GM18520 (cell line): ENCODE data around the gene TMEM167A.

Experiments
- ATAC-seq: cut with Tn5 transposase; IDR thresholded peaks from one replicate; pipeline ENCODE4 v1.9.1; 2021; ENCODE audit not compliant: unreplicated experiment

Gene TMEM167A

GRCh38 chr5:83076742-83077661 is at the start of gene TMEM167A, which contains the start of gene XRCC4:
Gene TMEM167A, minus strand, starts transcription at chr5:83077394. Its CDS starts 71 bp downstream, at chr5:83077323.
Gene XRCC4, plus strand, starts transcription at chr5:83077547. Its CDS starts 27,373 bp downstream, at chr5:83104920.
- ATAC-seq, result peak; percentile 98

GRCh38 chr5:83126501-83126900 is 49.3 kb upstream of the TMEM167A start:
- no peak for ATAC-seq

GRCh38 chr5:83125560-83125959 is 48.4 kb upstream of the TMEM167A start:
- no peak for ATAC-seq

GRCh38 chr5:83124593-83124992 is 47.4 kb upstream of the TMEM167A start:
- ATAC-seq, result no peak

- no peak for ATAC-seq
Measured at GRCh38 chr5:83118976-83119375, 41.8 kb upstream of the TMEM167A start.

GRCh38 chr5:83118471-83118870 is 41.3 kb upstream of the TMEM167A start:
- ATAC-seq, result no peak

- no peak for ATAC-seq
Measured at GRCh38 chr5:83115816-83116215, 38.6 kb upstream of the TMEM167A start.

- no peak for ATAC-seq
Measured at GRCh38 chr5:83109380-83109779, 32.2 kb upstream of the TMEM167A start.

GRCh38 chr5:83107692-83108420 is 30.7 kb upstream of the TMEM167A start:
- no peak for ATAC-seq

GRCh38 chr5:83104021-83104420 is 26.8 kb upstream of the TMEM167A start:
- no peak for ATAC-seq

GRCh38 chr5:83102364-83102980 is 25.3 kb upstream of the TMEM167A start:
- ATAC-seq, result no peak

GRCh38 chr5:83101514-83101913 is 24.3 kb upstream of the TMEM167A start:
- ATAC-seq, result no peak

GRCh38 chr5:83099445-83099844 is 22.3 kb upstream of the TMEM167A start:
- ATAC-seq, result no peak

GRCh38 chr5:83099001-83099400 is 21.8 kb upstream of the TMEM167A start:
- no peak for ATAC-seq

GRCh38 chr5:83097689-83098231 is 20.6 kb upstream of the TMEM167A start:
- ATAC-seq, result no peak

- no peak for ATAC-seq
Measured at GRCh38 chr5:83096660-83097339, 19.6 kb upstream of the TMEM167A start.

GRCh38 chr5:83095957-83096539 is 18.9 kb upstream of the TMEM167A start:
- no peak for ATAC-seq

- ATAC-seq, result no peak
Measured at GRCh38 chr5:83095163-83095956, 18.2 kb upstream of the TMEM167A start.

- no peak for ATAC-seq
Measured at GRCh38 chr5:83093692-83094091, 16.5 kb upstream of the TMEM167A start.
